RKO (cell line): ENCODE results near the gene NLRP3.
A peak's percentile ranks its signal among the peaks of the same experiment; 100 is the strongest.
"Not testable (repeated sequence)": the region's sequence is repeated elsewhere in the genome, so short reads cannot be mapped to it uniquely, and the experiment has no call there.

Experiments
- DNase-seq: peaks from one replicate; pipeline ENCODE4 v3.0.0-alpha.2; 2016; ENCODE audit warnings: low spot score

Gene NLRP3

GRCh38 chr1:247469141-247469535 is 53.2 kb downstream of the NLRP3 start:
- no peak for DNase-seq

- DNase-seq: not testable (repeated sequence)
Observed at GRCh38 chr1:247470942-247471429, 55.0 kb downstream of the NLRP3 start.

- DNase-seq: no peak
Observed at GRCh38 chr1:247471445-247472016, 55.6 kb downstream of the NLRP3 start.

- no peak for DNase-seq
Observed at GRCh38 chr1:247472035-247472434, 56.1 kb downstream of the NLRP3 start.

- no peak for DNase-seq
Observed at GRCh38 chr1:247474367-247474766, 58.4 kb downstream of the NLRP3 start.

GRCh38 chr1:247475793-247476192 is 59.8 kb downstream of the NLRP3 start:
- DNase-seq: no peak

- not testable (repeated sequence) for DNase-seq
Observed at GRCh38 chr1:247476328-247477058, 60.5 kb downstream of the NLRP3 start.

- no peak for DNase-seq
Observed at GRCh38 chr1:247482747-247483146, 66.8 kb downstream of the NLRP3 start.

GRCh38 chr1:247487057-247487456 is 71.1 kb downstream of the NLRP3 start:
- peak; percentile 62 for DNase-seq

- no peak for DNase-seq
Observed at GRCh38 chr1:247491328-247491727, 75.4 kb downstream of the NLRP3 start.

- DNase-seq: no peak
Observed at GRCh38 chr1:247493106-247493505, 77.1 kb downstream of the NLRP3 start.

GRCh38 chr1:247494767-247495166 is 78.8 kb downstream of the NLRP3 start:
- no peak for DNase-seq

- DNase-seq: no peak
Observed at GRCh38 chr1:247496581-247497285, 80.8 kb downstream of the NLRP3 start.
